AG09319 (cell line): ENCODE measurements around the gene CPLANE2.

Source experiments
- DNase-seq: peaks from one replicate; pipeline ENCODE4 v3.0.0-alpha.2; 2010; ENCODE audit warnings: low read depth; ENCODE audit errors: extremely low read depth
- TF ChIP-seq, protein P1 (sequence below): IDR thresholded peaks from 2 replicates; pipeline ENCODE4 v1.5.1; 2011; ENCODE audit warnings: low read depth, mild to moderate bottlenecking, inconsistent platforms, low read length, moderate library complexity

CPLANE2 gene

DNA sequence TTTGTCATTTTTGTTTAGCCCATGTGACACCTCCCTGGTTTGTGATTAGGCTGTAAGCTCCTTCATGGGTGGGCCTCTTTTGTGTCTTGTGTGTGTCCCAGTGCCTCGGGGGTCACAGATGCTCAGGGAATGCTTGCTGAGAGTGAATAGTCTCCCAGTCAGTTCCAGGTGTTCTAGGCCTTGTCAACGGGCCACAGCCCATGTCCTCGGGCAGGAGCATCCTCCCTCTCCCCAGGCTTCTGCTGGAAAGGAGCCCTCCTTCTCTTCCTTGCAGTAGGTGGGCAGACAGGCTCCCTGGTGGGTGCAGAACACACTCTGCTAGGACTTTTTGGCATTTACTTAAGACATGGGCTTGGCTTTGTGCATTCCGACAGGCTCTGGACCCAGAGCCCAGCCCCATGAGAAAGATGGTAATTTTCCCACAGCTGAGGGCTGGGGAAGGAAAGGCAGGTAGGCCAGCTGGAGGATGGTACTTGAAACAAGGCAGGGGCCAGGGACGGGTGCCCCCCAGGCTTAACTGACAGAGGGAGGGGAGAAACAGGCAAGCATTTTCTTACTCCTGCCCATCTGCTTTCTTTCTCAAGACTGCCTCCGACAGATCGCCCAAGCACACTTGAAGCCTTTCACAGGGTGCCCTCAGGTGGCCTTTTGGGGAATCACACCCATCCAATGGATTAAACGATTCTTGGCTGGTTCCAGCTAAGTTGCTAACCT, 7.1 kb upstream of the CPLANE2 start:
- TF ChIP-seq, protein P1, sequence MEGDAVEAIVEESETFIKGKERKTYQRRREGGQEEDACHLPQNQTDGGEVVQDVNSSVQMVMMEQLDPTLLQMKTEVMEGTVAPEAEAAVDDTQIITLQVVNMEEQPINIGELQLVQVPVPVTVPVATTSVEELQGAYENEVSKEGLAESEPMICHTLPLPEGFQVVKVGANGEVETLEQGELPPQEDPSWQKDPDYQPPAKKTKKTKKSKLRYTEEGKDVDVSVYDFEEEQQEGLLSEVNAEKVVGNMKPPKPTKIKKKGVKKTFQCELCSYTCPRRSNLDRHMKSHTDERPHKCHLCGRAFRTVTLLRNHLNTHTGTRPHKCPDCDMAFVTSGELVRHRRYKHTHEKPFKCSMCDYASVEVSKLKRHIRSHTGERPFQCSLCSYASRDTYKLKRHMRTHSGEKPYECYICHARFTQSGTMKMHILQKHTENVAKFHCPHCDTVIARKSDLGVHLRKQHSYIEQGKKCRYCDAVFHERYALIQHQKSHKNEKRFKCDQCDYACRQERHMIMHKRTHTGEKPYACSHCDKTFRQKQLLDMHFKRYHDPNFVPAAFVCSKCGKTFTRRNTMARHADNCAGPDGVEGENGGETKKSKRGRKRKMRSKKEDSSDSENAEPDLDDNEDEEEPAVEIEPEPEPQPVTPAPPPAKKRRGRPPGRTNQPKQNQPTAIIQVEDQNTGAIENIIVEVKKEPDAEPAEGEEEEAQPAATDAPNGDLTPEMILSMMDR = peak; percentile 87
- peak; percentile 65 for DNase-seq

DNA sequence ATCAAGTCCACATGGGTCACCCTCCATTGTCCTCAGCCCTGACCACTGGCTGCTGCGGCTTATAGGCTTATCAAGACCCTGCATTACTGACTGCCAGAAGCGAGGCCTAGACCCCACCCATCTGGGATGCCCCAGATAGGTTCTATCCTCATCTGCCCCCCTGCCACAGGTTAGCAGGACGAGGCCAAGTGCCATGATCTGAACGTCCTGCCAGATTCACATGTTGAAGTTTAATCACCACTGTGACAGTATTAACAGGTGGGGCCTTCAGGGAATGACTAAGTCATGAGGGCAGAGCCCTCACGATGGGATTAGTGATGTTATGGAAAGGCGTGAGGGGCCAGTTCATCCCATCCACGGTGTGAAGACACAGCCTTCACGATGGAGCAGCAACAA, 6.2 kb upstream of the CPLANE2 start:
- TF ChIP-seq, protein P1 = no peak
- DNase-seq = no peak

DNA sequence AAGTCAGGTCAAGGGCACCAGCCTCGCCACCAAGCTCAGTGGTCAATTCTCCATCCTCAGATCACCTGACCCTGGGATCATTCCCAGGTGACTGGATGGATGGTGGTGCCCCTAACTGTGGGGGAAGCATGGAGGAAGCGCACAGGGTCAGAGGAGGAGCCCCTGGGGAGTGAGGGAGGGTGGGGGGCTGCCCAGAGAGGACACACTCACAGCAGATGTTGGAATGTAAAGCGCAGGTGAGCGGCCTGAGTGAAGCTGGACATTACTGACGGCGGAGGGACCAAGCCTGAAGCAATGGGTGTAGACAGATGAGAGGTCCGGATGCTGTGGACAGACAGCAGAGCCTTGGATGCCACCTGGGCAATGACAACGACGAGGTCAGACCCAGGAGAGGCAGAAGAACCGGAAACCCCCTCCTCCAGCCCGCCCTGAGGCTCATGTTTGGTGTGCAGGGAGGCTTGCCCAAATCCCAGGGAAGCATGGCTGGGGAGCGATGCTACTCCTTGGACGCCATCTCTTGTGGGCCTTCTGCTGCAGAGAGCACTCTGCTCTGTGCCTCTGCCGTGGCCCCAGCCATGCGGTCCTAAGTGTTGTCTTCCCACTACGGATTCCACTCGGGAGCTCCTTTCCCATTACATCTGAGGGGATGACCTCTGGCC, 5.7 kb upstream of the CPLANE2 start:
- TF ChIP-seq, protein P1 = no peak
- DNase-seq = no peak

DNA sequence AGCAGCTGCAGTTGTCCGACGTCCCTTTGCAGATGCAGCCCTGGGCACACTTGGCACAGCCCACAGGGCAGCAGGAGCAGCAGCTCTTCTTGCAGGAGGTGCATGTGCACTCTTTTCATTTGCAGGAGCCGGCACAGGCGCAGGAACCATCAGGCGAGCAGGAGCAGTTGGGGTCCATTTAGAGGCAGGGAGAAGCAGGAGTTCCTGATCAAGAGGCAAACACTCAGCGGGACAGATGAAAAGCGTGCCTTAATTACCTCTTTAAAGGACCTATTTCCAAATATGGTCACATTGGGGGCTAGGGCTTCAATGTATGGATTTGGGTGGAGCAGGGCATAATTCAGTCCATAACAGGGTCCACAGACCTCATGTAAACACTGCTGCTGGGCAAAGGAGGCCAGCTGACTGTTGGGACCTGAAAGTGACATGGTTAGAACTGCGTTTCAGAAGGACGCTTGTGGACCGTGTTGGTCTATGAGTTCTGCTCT, 4.3 kb upstream of the CPLANE2 start:
- DNase-seq = no peak
- TF ChIP-seq, protein P1 = no peak

DNA sequence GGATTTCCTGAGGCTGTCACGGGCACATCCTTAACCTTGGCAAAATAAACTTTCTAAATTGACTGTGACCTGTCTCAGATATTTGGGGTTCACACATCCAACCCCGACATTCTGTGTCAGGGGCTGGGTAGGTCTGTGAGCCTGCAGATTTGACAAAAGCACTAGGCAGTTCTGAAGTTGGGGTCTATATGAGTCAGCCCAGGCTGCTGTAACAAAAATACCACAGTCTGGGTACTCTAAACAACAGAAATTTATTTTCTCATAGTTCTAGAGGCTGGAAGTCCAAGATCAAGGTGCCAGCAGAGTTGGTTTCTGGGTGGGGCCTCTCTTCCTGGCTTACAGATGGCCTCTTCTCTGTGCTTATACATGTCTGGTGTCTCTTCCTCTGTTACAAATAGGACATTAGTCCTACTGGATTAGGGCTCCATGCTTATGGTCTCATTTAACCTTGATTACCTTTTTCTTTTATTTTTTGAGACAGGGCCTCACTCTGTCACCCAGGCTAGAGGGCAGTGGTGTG, 3.0 kb upstream of the CPLANE2 start:
- no peak for DNase-seq
- TF ChIP-seq, protein P1 = no peak

GRCh38 chr1:16237343-16237830, 404 bp upstream of the CPLANE2 start:
- TF ChIP-seq, protein P1 = no peak
- no peak for DNase-seq

GRCh38 chr1:16235944-16236510, 956 bp downstream of the CPLANE2 start:
- TF ChIP-seq, protein P1 = peak; percentile 3; the same call in 1 of the 2 replicates

More at GRCh38 chr1:16235944-16236510, 956 bp downstream of the CPLANE2 start:
- DNase-seq = no peak
